A549 (cell line): ENCODE measurements around the gene EIF4G3. TPM values are rescaled to one million over a fixed set of nuclear protein-coding genes. Genes with fewer than 3 reads are reported as not detected.
A peak's percentile ranks its signal among the peaks of the same experiment; 100 is the strongest.

Experiments
- ATAC-seq, 2 experiments: fragments of 200-7000 bp in 1 of 2; fragments of >200 bp in 1 of 2; cut with Nextera tagmentation in 1 of 2; cut with Tn5 transposase in 1 of 2; 3 replicates each; pipeline versions ENCODE4 v1.8.0 to v1.9.1; 2018 to 2020; ENCODE audit warnings: mild to moderate bottlenecking in 1 of 2, moderate library complexity in 1 of 2
- CTCF ChIA-PET: fragments of 300-600 bp; sonication (Branson Sonifier 250); formaldehyde crosslinking; extraction: SDS; loops from one replicate; lab custom pipeline; 2021; ENCODE audit warnings: antibody characterized with exemption, inconsistent platforms; lab: Yijun Ruan, JAX
- POLR2A ChIA-PET: fragments of 350-600 bp; formaldehyde crosslinking; extraction: SDS; loops from one replicate; lab custom pipeline; 2021; ENCODE audit warnings: antibody characterized with exemption, inconsistent platforms; lab: Yijun Ruan, JAX
- DNase-seq, 2 experiments: peaks; one replicate each; pipeline versions ENCODE4 v3.0.0 to v3.0.0-alpha.2; 2011 to 2016; ENCODE audit warnings: low read depth in 1 of 2, low spot score in 1 of 2
- FAIRE-seq: peaks from 2 replicates; lab custom pipeline; 2011; peaks lifted over from hg19 to GRCh38; lab: Jason Lieb, UNC
- H3K27ac ChIP-seq, 2 experiments: fragments of >200 bp; sonication (Bioruptor Twin); formaldehyde crosslinking; 3 replicates each; pipeline ENCODE4 v1.5.1; 2016 to 2017
- H3K4me1 ChIP-seq: fragments of >200 bp; sonication (Bioruptor Twin); formaldehyde crosslinking; 3 replicates; pipeline ENCODE4 v1.6.1; 2016
- H3K4me2 ChIP-seq: fragments of >200 bp; sonication (Bioruptor Twin); formaldehyde crosslinking; 3 replicates; pipeline ENCODE4 v1.6.1; 2016
- H3K4me3 ChIP-seq: fragments of >200 bp; sonication (Bioruptor Twin); formaldehyde crosslinking; 3 replicates; pipeline ENCODE4 v1.5.1; 2016
- H3K9me3 ChIP-seq: fragments of >200 bp; sonication (Bioruptor Twin); formaldehyde crosslinking; 3 replicates; pipeline ENCODE4 v1.6.1; 2016
- ATOH8 ChIP-seq: fragments of 250-450 bp; sonication (Bioruptor Pico); IDR thresholded peaks from 2 replicates; pipeline ENCODE4 v1.5.0; 2020; ENCODE audit warnings: low read depth, mild to moderate bottlenecking, moderate library complexity
- BCL3 ChIP-seq: fragments of >200 bp; sonication (Bioruptor Twin); formaldehyde crosslinking; IDR thresholded peaks from 3 replicates; pipeline ENCODE4 v1.6.1; 2016
- BHLHE40 ChIP-seq: IDR thresholded peaks from 2 replicates; pipeline ENCODE4 v1.6.1; 2012; ENCODE audit warnings: low read depth, low read length, inconsistent platforms
- E2F6 ChIP-seq: IDR thresholded peaks from 2 replicates; pipeline ENCODE4 v1.6.1; 2012; ENCODE audit warnings: low read depth, borderline replicate concordance
- EHF ChIP-seq: fragments of 250-450 bp; sonication (Bioruptor Pico); IDR thresholded peaks from 2 replicates; pipeline ENCODE4 v1.5.0; 2020; ENCODE audit warnings: mild to moderate bottlenecking
- ELK1 ChIP-seq: fragments of 150-350 bp; IDR thresholded peaks from 2 replicates; pipeline ENCODE4 v1.6.1; 2014; ENCODE audit warnings: low read depth, mild to moderate bottlenecking, low read length
- HMGXB4 ChIP-seq: fragments of 250-450 bp; sonication (Bioruptor Pico); IDR thresholded peaks from 2 replicates; pipeline ENCODE4 v1.5.0; 2021; ENCODE audit warnings: mild to moderate bottlenecking, moderate library complexity, borderline replicate concordance
- HOXA7 ChIP-seq: fragments of 250-450 bp; sonication (Bioruptor Pico); IDR thresholded peaks from 2 replicates; pipeline ENCODE4 v1.5.0; 2020; ENCODE audit warnings: mild to moderate bottlenecking, moderate library complexity
- JUN ChIP-seq, 2 experiments: fragments of >200 bp; sonication (Bioruptor Twin); formaldehyde crosslinking; IDR thresholded peaks; 2 replicates in 1 of 2; 3 replicates in 1 of 2; pipeline ENCODE4 v1.6.1; 2016 to 2017
- KDM5A ChIP-seq: fragments of 200-600 bp; sonication (generic); IDR thresholded peaks from 2 replicates; pipeline ENCODE4 v1.6.1; 2016; ENCODE audit warnings: antibody characterized with exemption, mild to moderate bottlenecking
- MAX ChIP-seq: IDR thresholded peaks from 2 replicates; pipeline ENCODE4 v1.6.1; 2012
- MYC ChIP-seq: IDR thresholded peaks from 2 replicates; pipeline ENCODE4 v1.6.1; 2012; ENCODE audit warnings: mild to moderate bottlenecking, inconsistent platforms, low read length, improper control_type of control experiment, borderline replicate concordance
- NFE2L2 ChIP-seq: fragments of 150-350 bp; conservative IDR thresholded peaks from 2 replicates; pipeline ENCODE4 v1.6.1; 2014; ENCODE audit warnings: low read length
- NR3C1 ChIP-seq: fragments of >200 bp; sonication (Bioruptor Twin); formaldehyde crosslinking; IDR thresholded peaks from 3 replicates; pipeline ENCODE4 v1.6.1; 2017
- PHF8 ChIP-seq: fragments of 200-600 bp; sonication (generic); IDR thresholded peaks from 2 replicates; pipeline ENCODE4 v1.6.1; 2016; ENCODE audit warnings: low read depth, mild to moderate bottlenecking, antibody characterized with exemption, moderate library complexity, borderline replicate concordance
- POLR2A ChIP-seq: IDR thresholded peaks from 2 replicates; pipeline ENCODE4 v1.6.1; 2012; ENCODE audit warnings: mild to moderate bottlenecking, low read length
- TP53 ChIP-seq: fragments of 250-450 bp; sonication (Bioruptor Pico); IDR thresholded peaks from 2 replicates; pipeline ENCODE4 v1.5.0; 2021; ENCODE audit warnings: mild to moderate bottlenecking, moderate library complexity
- USF2 ChIP-seq: fragments of 450-650 bp; IDR thresholded peaks from 2 replicates; pipeline ENCODE4 v1.6.1; 2014; ENCODE audit warnings: antibody characterized with exemption
- WGBS: methylation state at CpG from one replicate; pipeline ENCODE4 v1.1.6; 2017; ENCODE audit errors: missing lambda C conversion rate; 5-methylcytosine and 5-hydroxymethylcytosine counted together
- polyA plus RNA-seq, 4 experiments: library from polyadenylated mRNA; depleted of rRNA in 3 of 4; stranded (reverse); fragments of >200 nt; fragmentation: RNase III in 1 of 4; extraction: RNeasy Plus Mini Kit Qiagen cat#74134 plus additional on column Dnase treatment in 1 of 4; gene quantifications; 2 replicates in 3 of 4; 3 replicates in 1 of 4; pipeline ENCODE4 v1.2.3, GENCODE V29; 2011 to 2017

Gene EIF4G3
- polyA plus RNA-seq, 2 of the 4 experiments (the other 2 are of a cell fraction): 25.0 to 51.3 TPM

GRCh38 chr1:20787840-20788795 lies 388.6 kb downstream of the EIF4G3 start (continued):
- TF ChIP-seq HMGXB4: no peak
- no peak for TF ChIP-seq USF2
- TF ChIP-seq HOXA7 (CRISPR knock-in tag): no peak

GRCh38 chr1:20787029-20787839 lies 389.5 kb downstream of the EIF4G3 start, which contains the start of gene HP1BP3:
HP1BP3 (minus strand) TSS chr1:20787307; CDS start chr1:20780440, 6,867 bp downstream.
- Histone ChIP-seq H3K4me1 (peaks cover 25% of the 10 kb centered on the region), H3K4me2 (peak within 1 kb of the TSS; percentile 91), H3K4me3 (peak within 1 kb of the TSS; percentile 74), H3K27ac (peak within 1 kb of the TSS; percentile 91 to 100), H3K9me3 (no peaks in the 10 kb centered on the region)
- DNase-seq: peak; percentile 32 to 58
- CTCF ChIA-PET: interaction anchor here (1.0 to 3.9 kb wide), 4 partner anchors 20 to 408 kb away, joined by 3 to 18 read pairs (median 6); no protein-coding TSS in a partner anchor
- FAIRE-seq: no peak
- POLR2A ChIA-PET: interaction anchor here (0.6 to 2.1 kb wide), 24 partner anchors 9 to 408 kb away, joined by 3 to 11 read pairs (median 4); partner anchors contain the start of genes DDOST and KIF17
- peak; percentile 48 to 69 for ATAC-seq
- WGBS: 0% methylated on average over 15 of the region's 99 CpGs
- TF ChIP-seq TP53 (CRISPR knock-in tag): peak; percentile 72; the same call in 1 of the 2 replicates
- TF ChIP-seq NFE2L2: no peak
- no peak for TF ChIP-seq BHLHE40
- TF ChIP-seq BCL3: peak; percentile 70; the same call in 2 of the 3 replicates
- peak; percentile 36; the same call in 1 of the 2 replicates for TF ChIP-seq PHF8
- TF ChIP-seq ATOH8 (CRISPR knock-in tag): no peak
- no peak for TF ChIP-seq NR3C1
- TF ChIP-seq MYC: no peak
- no peak for TF ChIP-seq EHF (CRISPR knock-in tag)
- no peak for TF ChIP-seq KDM5A
- peak; percentile 25; the same call in 1 of the 2 replicates for TF ChIP-seq E2F6
- TF ChIP-seq MAX: 0 out of 2 replicates have a peak, but pooled peaks have one; percentile 36
- TF ChIP-seq POLR2A: peak; percentile 73
- TF ChIP-seq JUN (IDR thresholded peaks at IDR 0.05): peak; percentile 3 to 86; a peak in 3 of 5 replicates
- TF ChIP-seq ELK1: no peak
